GM20000 (cell line): ENCODE results near the gene SLC16A11.

ENCODE experiments used
- DNase-seq: peaks from one replicate; pipeline ENCODE4 v3.0.0; 2012; ENCODE audit warnings: low spot score
- TF ChIP-seq, protein P1 (sequence below): IDR thresholded peaks from 2 replicates; pipeline ENCODE4 v1.5.1; 2012; ENCODE audit warnings: mild to moderate bottlenecking, control low read depth; ENCODE audit errors: extremely low read depth, missing control alignments

Gene SLC16A11

GRCh38 chr17:7022781-7023571, 20.9 kb downstream of the SLC16A11 start, which contains the start of gene BCL6B:
BCL6B (plus strand) TSS chr17:7023050; CDS start chr17:7023672, 622 bp downstream.
- no peak for DNase-seq
- TF ChIP-seq, protein P1, sequence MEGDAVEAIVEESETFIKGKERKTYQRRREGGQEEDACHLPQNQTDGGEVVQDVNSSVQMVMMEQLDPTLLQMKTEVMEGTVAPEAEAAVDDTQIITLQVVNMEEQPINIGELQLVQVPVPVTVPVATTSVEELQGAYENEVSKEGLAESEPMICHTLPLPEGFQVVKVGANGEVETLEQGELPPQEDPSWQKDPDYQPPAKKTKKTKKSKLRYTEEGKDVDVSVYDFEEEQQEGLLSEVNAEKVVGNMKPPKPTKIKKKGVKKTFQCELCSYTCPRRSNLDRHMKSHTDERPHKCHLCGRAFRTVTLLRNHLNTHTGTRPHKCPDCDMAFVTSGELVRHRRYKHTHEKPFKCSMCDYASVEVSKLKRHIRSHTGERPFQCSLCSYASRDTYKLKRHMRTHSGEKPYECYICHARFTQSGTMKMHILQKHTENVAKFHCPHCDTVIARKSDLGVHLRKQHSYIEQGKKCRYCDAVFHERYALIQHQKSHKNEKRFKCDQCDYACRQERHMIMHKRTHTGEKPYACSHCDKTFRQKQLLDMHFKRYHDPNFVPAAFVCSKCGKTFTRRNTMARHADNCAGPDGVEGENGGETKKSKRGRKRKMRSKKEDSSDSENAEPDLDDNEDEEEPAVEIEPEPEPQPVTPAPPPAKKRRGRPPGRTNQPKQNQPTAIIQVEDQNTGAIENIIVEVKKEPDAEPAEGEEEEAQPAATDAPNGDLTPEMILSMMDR = no peak

DNA sequence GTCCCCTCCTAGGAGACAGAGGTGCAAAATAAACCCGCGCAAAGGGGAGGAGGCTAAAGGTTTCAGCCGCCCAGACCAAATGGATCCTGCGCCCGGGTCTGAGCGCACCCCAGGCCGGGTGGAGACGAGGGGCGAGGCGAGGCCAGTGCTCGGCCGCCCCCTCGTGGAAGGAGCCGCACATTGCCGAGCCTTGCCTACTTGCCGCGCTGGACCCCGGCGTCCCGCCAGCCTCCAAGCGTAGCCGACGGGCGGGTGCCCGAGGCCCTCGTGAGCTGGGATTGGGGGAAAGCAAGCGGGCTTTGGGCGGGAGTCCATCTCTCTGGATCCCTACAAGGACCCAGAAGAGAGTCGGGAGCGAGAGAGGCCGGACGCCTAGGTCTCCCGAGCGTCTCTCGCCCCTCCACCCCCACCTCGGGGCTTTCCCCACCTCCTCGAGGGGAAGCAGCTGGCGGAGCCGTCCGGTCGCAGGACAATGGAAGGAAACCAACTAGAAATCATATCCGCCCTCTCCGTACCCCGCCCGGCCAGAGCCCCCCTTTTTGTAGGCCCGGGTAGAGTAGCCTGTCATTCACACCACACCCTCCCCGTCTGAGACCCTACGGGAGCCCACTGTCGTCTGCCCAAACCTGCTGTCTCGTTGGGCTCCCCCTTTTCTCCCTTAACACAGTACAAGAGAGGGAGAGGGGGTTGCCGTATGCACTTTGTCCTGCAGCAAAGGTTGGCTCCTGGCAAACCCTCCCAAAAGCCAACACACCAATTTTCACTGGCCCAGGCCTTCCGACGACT, 21.7 kb downstream of the SLC16A11 start:
- TF ChIP-seq, protein P1 = peak; percentile 90
- peak; percentile 87 for DNase-seq

DNA sequence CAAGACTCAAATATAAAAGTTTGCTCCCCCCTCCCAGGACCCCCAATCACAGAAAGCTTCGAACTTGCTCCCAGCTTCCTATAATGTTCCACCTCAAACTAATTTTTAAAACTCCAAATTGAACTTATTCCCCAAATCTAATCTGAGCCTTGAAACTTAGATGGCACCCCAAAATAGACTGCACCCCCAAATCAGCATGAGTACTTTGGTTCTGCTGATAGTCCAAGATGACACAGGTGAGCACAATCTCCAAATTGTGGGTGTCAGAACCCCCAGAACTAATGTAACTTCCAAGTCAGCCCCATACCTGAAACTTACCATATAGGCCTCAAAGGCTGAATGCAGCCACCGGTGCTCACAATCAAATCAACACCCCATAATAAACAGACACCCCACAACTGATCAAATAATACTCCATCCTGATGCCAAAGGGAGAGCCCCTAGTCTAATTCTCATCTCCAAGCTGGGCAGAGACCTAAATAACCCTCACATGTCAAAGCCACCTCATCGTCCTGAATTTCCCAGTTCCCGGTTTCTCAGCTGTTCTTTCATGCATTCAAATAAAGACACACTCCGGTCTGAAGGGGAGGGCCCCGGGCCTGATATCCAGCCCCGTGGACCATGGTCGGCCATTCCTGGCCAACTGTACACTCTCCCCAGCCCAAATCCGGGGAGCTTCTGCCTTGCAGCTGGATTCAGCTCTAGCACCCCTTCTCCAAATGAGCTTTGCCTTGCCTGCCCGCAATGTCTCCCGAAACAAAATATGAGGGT, 22.8 kb downstream of the SLC16A11 start:
- TF ChIP-seq, protein P1 = no peak

GRCh38 chr17:7019839-7020519, 23.9 kb downstream of the SLC16A11 start:
- no peak for DNase-seq
- TF ChIP-seq, protein P1 = no peak

More for the DNA sequence above, 22.8 kb downstream of the SLC16A11 start:
- no peak for DNase-seq

DNA sequence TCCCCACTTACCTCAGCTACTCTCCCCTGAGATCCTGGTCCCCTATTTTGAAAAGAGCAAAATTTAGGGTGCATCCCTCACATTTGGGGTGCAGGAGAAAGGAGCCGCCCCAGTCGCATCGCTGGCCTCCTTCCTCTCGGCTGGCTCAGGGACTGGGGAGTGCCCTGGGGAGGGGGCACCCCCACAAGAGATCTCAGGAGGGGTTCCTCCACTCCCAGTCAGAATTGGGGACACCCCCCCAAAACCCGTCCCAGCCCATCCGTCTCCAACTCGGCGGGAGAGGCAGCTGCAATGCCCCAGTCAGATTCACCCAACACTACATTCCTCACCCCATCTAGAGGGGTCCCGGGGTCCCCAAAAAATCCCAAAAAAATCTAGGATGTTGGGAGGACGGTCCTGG, 24.5 kb downstream of the SLC16A11 start:
- no peak for DNase-seq
- TF ChIP-seq, protein P1 = no peak

DNA sequence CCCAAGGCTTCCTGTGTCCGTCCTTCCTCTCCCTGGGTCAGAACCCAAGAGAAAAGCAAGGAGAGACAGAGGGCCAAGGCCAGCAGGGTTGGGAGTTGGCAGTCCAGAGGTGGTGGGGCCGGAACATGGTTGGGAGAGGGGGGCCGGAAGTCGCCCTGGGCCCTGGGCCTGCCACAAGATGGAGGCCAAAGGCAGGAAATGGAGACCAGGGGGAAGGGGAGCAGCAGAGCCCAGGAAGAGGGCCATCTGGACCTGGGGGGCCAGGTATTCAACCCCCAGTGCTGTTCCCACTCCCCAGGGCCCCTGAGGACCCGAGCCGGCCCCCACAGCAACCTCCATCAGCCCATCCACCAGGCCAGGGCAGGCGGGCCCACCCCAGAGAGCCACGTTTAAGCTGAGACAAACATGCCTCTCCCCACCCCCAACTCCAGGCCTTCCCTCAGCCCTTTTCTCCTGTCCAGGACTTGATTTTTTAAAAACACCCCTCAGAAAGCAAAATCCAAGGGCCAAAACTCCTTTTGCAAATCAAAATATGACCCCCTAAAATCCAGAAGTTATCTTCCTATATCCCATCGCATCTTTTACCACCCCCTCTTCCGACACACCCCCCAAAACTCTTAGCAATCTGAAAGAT, 25.4 kb downstream of the SLC16A11 start:
- no peak for DNase-seq
- TF ChIP-seq, protein P1 = no peak
